Uterus (tissue), 2 donors: ENCODE measurements around the gene MEGF8.

ENCODE experiments used
- POLR2A ChIP-seq, 2 donors: fragments of 450-650 bp; IDR thresholded peaks; one replicate each; pipeline ENCODE4 v1.6.1; 2016; ENCODE audit warnings: antibody characterized with exemption in 2 of 2, mild to moderate bottlenecking in 1 of 2, moderate library complexity in 1 of 2
- TF ChIP-seq, protein P1 (sequence below), 4 experiments: fragments of 200-600 bp in 2 of 4; fragments of 450-650 bp in 2 of 4; sonication (generic) in 2 of 4; IDR thresholded peaks; one replicate each; pipeline ENCODE4 v1.5.1; 2016 to 2019; ENCODE audit warnings: antibody characterized with exemption in 4 of 4, mild to moderate bottlenecking in 2 of 4, moderate library complexity in 1 of 4

DNA sequence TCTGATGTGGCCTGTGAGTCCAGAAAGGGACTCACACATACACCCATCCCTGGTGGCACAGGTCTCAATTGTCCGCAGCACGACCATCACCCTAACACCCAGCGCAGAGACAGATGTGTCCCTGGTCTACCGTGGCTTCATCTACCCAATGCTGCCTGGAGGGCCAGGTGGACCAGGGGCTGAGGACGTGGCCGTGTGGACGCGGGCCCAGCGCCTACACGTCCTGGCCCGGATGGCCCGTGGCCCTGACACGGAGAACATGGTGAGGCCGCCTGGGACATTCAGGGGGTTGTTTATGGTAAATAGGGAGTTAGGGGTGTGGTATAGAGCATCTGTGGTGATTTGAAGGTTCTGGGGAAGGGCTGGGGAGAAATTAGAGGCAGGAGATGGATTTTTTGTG lies 22.8 kb downstream of the MEGF8 start:
- TF ChIP-seq, protein P1, sequence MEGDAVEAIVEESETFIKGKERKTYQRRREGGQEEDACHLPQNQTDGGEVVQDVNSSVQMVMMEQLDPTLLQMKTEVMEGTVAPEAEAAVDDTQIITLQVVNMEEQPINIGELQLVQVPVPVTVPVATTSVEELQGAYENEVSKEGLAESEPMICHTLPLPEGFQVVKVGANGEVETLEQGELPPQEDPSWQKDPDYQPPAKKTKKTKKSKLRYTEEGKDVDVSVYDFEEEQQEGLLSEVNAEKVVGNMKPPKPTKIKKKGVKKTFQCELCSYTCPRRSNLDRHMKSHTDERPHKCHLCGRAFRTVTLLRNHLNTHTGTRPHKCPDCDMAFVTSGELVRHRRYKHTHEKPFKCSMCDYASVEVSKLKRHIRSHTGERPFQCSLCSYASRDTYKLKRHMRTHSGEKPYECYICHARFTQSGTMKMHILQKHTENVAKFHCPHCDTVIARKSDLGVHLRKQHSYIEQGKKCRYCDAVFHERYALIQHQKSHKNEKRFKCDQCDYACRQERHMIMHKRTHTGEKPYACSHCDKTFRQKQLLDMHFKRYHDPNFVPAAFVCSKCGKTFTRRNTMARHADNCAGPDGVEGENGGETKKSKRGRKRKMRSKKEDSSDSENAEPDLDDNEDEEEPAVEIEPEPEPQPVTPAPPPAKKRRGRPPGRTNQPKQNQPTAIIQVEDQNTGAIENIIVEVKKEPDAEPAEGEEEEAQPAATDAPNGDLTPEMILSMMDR (IDR thresholded peaks at IDR 0.05), result no peak
- no peak for TF ChIP-seq POLR2A (IDR thresholded peaks at IDR 0.05)
